Nucleus accumbens (tissue), 56 donors: ENCODE data around the gene TEX53.

Source experiments
- DNase-seq, 56 donors: peaks; one replicate each; lab custom pipeline; 2025; lab: John Stamatoyannopoulos, UW

The TEX53 gene

GRCh38 chr9:114657705-114658104 is at the start of gene TEX53:
TSS of gene TEX53 (minus strand) at chr9:114657805. CDS start at chr9:114657774, 31 bp downstream.
- no peak for DNase-seq

- no peak for DNase-seq
These were observed 49.1 kb upstream of the TEX53 start for GRCh38 chr9:114706711-114707110.

GRCh38 chr9:114701988-114702387 is 44.4 kb upstream of the TEX53 start:
- no peak for DNase-seq

- DNase-seq, result no peak
These were observed 40.3 kb upstream of the TEX53 start for GRCh38 chr9:114697951-114698351.

- no peak for DNase-seq
These were observed 39.4 kb upstream of the TEX53 start for GRCh38 chr9:114696814-114697544.

- no peak for DNase-seq
These were observed 38.3 kb upstream of the TEX53 start for GRCh38 chr9:114695948-114696347.

- no peak for DNase-seq
These were observed 37.2 kb upstream of the TEX53 start for GRCh38 chr9:114694719-114695269.

- DNase-seq, result no peak
These were observed 36.5 kb upstream of the TEX53 start for GRCh38 chr9:114694146-114694545.

- no peak for DNase-seq
These were observed 35.7 kb upstream of the TEX53 start for GRCh38 chr9:114693248-114693855.

GRCh38 chr9:114691956-114692295 is 34.3 kb upstream of the TEX53 start:
- no peak for DNase-seq

GRCh38 chr9:114691046-114691955 is 33.7 kb upstream of the TEX53 start:
- peak in 18 of 56 donors; percentile 3 to 64 (median 22) for DNase-seq

- no peak for DNase-seq
These were observed 32.7 kb upstream of the TEX53 start for GRCh38 chr9:114690308-114690707.

- DNase-seq, result no peak
These were observed 32.2 kb upstream of the TEX53 start for GRCh38 chr9:114689813-114690212.

GRCh38 chr9:114688909-114689610 is 31.5 kb upstream of the TEX53 start:
- DNase-seq, result no peak

- DNase-seq, result no peak
These were observed 30.8 kb upstream of the TEX53 start for GRCh38 chr9:114688379-114688778.

- no peak for DNase-seq
These were observed 29.4 kb upstream of the TEX53 start for GRCh38 chr9:114687034-114687433.

- DNase-seq, result no peak
These were observed 28.3 kb upstream of the TEX53 start for GRCh38 chr9:114685951-114686350.

- no peak for DNase-seq
These were observed 26.4 kb upstream of the TEX53 start for GRCh38 chr9:114684036-114684435.

GRCh38 chr9:114682846-114683245 is 25.2 kb upstream of the TEX53 start:
- DNase-seq, result no peak

- peak in 30 of 56 donors; percentile 2 to 42 (median 12) for DNase-seq
These were observed 24.2 kb upstream of the TEX53 start, which contains the start of gene TEX48 for GRCh38 chr9:114681594-114682332. TSS of gene TEX48 (minus strand) at chr9:114682192. CDS start at chr9:114671723, 10,469 bp downstream.
